HL-60 (cell line): Measurements from ENCODE around the gene NT5DC3.
"Not testable (repeated sequence)": the region's sequence is repeated elsewhere in the genome, so short reads cannot be mapped to it uniquely, and the experiment has no call there.

Experiments
- DNase-seq, 2 experiments: peaks; one replicate each; pipeline ENCODE4 v3.0.0-alpha.2; 2010 to 2020; ENCODE audit warnings: low read depth in 1 of 2, low spot score in 1 of 2
- H3K27ac ChIP-seq: fragments of 250-450 bp; sonication (Bioruptor Pico); replicated peaks from 2 replicates; pipeline ENCODE4 v1.5.1; 2020; ENCODE audit warnings: mild to moderate bottlenecking, moderate library complexity
- H3K27me3 ChIP-seq: fragments of 250-450 bp; sonication (Bioruptor Pico); 2 replicates; pipeline ENCODE4 v1.5.1; 2021; ENCODE audit warnings: mild to moderate bottlenecking, moderate library complexity; ENCODE audit not compliant: insufficient read depth, poor library complexity, severe bottlenecking
- H3K4me3 ChIP-seq: replicated peaks from 2 replicates; pipeline ENCODE4 v1.5.1; 2011; ENCODE audit warnings: mild to moderate bottlenecking, control low read depth, low read length; ENCODE audit not compliant: insufficient read depth
- CTCF ChIP-seq: IDR thresholded peaks from one replicate; pipeline ENCODE4 v1.5.1; 2011; ENCODE audit warnings: low read length, control low read depth, inconsistent platforms; ENCODE audit not compliant: insufficient read depth
- GABPA ChIP-seq: IDR thresholded peaks from 2 replicates; pipeline ENCODE4 v1.6.1; 2012; ENCODE audit warnings: low read depth
- POLR2AphosphoS5 ChIP-seq: IDR thresholded peaks from 2 replicates; pipeline ENCODE4 v1.6.1; 2012; ENCODE audit warnings: low read depth
- SPI1 ChIP-seq: IDR thresholded peaks from 2 replicates; pipeline ENCODE4 v1.6.1; 2012; ENCODE audit warnings: low read depth, mild to moderate bottlenecking, borderline replicate concordance
- TF ChIP-seq, protein P1 (sequence below): IDR thresholded peaks from 2 replicates; pipeline ENCODE4 v1.6.1; 2012; ENCODE audit warnings: low read depth; ENCODE audit not compliant: insufficient replicate concordance

NT5DC3 gene

GRCh38 chr12:103810111-103810510 is 30.9 kb downstream of the NT5DC3 start:
- Histone ChIP-seq H3K27me3 (no peaks in the 10 kb centered on the region), H3K4me3 (no peak overlapping the region), H3K27ac (no peak overlapping the region)
- DNase-seq = no peak
- TF ChIP-seq, protein P1, sequence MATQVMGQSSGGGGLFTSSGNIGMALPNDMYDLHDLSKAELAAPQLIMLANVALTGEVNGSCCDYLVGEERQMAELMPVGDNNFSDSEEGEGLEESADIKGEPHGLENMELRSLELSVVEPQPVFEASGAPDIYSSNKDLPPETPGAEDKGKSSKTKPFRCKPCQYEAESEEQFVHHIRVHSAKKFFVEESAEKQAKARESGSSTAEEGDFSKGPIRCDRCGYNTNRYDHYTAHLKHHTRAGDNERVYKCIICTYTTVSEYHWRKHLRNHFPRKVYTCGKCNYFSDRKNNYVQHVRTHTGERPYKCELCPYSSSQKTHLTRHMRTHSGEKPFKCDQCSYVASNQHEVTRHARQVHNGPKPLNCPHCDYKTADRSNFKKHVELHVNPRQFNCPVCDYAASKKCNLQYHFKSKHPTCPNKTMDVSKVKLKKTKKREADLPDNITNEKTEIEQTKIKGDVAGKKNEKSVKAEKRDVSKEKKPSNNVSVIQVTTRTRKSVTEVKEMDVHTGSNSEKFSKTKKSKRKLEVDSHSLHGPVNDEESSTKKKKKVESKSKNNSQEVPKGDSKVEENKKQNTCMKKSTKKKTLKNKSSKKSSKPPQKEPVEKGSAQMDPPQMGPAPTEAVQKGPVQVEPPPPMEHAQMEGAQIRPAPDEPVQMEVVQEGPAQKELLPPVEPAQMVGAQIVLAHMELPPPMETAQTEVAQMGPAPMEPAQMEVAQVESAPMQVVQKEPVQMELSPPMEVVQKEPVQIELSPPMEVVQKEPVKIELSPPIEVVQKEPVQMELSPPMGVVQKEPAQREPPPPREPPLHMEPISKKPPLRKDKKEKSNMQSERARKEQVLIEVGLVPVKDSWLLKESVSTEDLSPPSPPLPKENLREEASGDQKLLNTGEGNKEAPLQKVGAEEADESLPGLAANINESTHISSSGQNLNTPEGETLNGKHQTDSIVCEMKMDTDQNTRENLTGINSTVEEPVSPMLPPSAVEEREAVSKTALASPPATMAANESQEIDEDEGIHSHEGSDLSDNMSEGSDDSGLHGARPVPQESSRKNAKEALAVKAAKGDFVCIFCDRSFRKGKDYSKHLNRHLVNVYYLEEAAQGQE = no peak
- TF ChIP-seq SPI1 (no peak), CTCF (no peak), POLR2AphosphoS5 (no peak), GABPA (no peak)

- not testable (repeated sequence) for H3K27me3 ChIP-seq, H3K4me3 ChIP-seq, H3K27ac ChIP-seq, DNase-seq
Observed at GRCh38 chr12:103809639-103810038, 31.4 kb downstream of the NT5DC3 start.

- TF ChIP-seq SPI1 (no peak), CTCF (no peak), POLR2AphosphoS5 (no peak), GABPA (no peak)
- TF ChIP-seq, protein P1 = no peak
- DNase-seq = no peak
Observed at GRCh38 chr12:103809154-103809553, 31.9 kb downstream of the NT5DC3 start.

DNA sequence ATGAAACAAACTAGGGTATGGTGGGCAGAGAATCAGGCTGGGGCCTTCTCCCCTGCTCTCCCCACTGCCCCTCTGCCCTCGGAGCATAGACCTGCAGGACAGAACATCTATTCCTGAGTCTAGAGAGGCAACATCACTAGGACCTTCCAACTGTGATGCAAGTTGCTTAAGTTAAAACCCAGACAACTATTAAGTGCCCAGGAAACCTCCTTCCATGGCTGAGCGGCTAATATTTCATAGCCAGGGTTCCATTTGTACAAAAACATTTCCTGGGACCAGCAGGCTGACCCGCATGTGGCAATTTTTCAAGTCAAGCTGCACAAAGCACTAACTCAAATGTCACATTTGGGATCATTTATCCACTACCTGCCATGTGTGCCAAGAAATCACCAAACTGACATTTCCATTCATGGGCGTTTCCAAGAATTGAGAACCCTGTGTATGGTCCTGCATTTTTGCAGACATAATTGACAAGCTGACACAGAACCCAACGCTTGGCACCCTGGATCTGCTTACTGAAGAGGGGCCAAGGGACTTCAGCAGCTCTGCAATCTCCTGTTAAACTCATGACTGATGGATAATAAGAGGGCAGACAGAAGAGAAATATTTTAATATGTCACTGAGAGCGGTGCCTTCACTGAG is 32.7 kb downstream of the NT5DC3 start:
- DNase-seq = no peak
- Histone ChIP-seq H3K27me3 (no peaks in the 10 kb centered on the region), H3K4me3 (no peak overlapping the region), H3K27ac (no peak overlapping the region)
- no peak for TF ChIP-seq POLR2AphosphoS5
- TF ChIP-seq, protein P1 = no peak
- no peak for TF ChIP-seq CTCF

More at GRCh38 chr12:103809154-103809553, 31.9 kb downstream of the NT5DC3 start:
- H3K27me3 ChIP-seq = no peaks in the 10 kb centered on the region
- H3K27ac ChIP-seq = no peak overlapping the region
- H3K4me3 ChIP-seq = no peak overlapping the region
